Measurements from ENCODE around the gene PTPRK. TPM values are rescaled to one million over a fixed set of nuclear protein-coding genes. Genes with fewer than 3 reads are reported as not detected.

The PTPRK gene
- total RNA-seq, 2 donors from 2014 or later, result 60.6 to 121 TPM

- intact Hi-C loops (cut with DNase I), result no loop called here
- H3K27ac ChIP-seq, result peak overlapping the region; percentile 96 to 99 (median 98)
- peaks cover 53% of the 10 kb centered on the region for H3K4me1 ChIP-seq
- H3K27me3 ChIP-seq, result no peaks in the 10 kb centered on the region
- H3K9me3 ChIP-seq, result no peaks in the 10 kb centered on the region
- H3K36me3 ChIP-seq (replicated peaks in 1 of 2; ENCODE audit: insufficient read depth in 1 of 2, low read depth in 2 of 2), result no peaks in the 10 kb centered on the region
- DNase-seq, result no peak
- WGBS, 2 donors, result 4 to 7% methylated on average over 21 of the region's 21 CpGs
- no peak for ATAC-seq
- peak overlapping the region; percentile 74 to 76 for H3K4me3 ChIP-seq
- TF ChIP-seq CTCF (IDR thresholded peaks at IDR 0.05), result no peak
- no peak for TF ChIP-seq POLR2A (IDR thresholded peaks at IDR 0.05)
Observed at GRCh38 chr6:128518434-128519131, 1.8 kb downstream of the PTPRK start.

- Histone ChIP-seq H3K4me1 (peaks cover 67% of the 10 kb centered on the region), H3K27ac (peak overlapping the region in 2 of 4 donors; percentile 40 to 96), H3K4me3 (no peak overlapping the region), H3K36me3 (replicated peaks in 1 of 2; ENCODE audit: insufficient read depth in 1 of 2, low read depth in 2 of 2) (no peaks in the 10 kb centered on the region), H3K9me3 (no peaks in the 10 kb centered on the region), H3K27me3 (no peaks in the 10 kb centered on the region)
- intact Hi-C loops (cut with DNase I), result no loop called here
- no peak for ATAC-seq
- WGBS, 2 donors, result 72 to 79% methylated on average over 2 of the region's 2 CpGs
- no peak for DNase-seq
- TF ChIP-seq POLR2A (IDR thresholded peaks at IDR 0.05) (no peak), CTCF (IDR thresholded peaks at IDR 0.05) (no peak)
Observed at GRCh38 chr6:128517124-128517523, 3.3 kb downstream of the PTPRK start.

GRCh38 chr6:128516514-128516898 lies 3.9 kb downstream of the PTPRK start:
- 17 to 19% methylated on average over 1 of the region's 1 CpG for WGBS, 2 donors
- H3K9me3 ChIP-seq, result no peaks in the 10 kb centered on the region
- H3K36me3 ChIP-seq (replicated peaks in 1 of 2; ENCODE audit: insufficient read depth in 1 of 2, low read depth in 2 of 2), result no peaks in the 10 kb centered on the region
- intact Hi-C loops (cut with DNase I), result no loop called here
- ATAC-seq, result no peak
- H3K27me3 ChIP-seq, result no peaks in the 10 kb centered on the region
- no peak for DNase-seq
- peak overlapping the region in 3 of 4 donors; percentile 40 to 66 (median 56) for H3K27ac ChIP-seq
- peaks cover 68% of the 10 kb centered on the region for H3K4me1 ChIP-seq
- H3K4me3 ChIP-seq, result no peak overlapping the region
- peak in 4 of 7 experiments; percentile 29 to 39 (median 35) for TF ChIP-seq CTCF (IDR thresholded peaks at IDR 0.05)
- TF ChIP-seq POLR2A (IDR thresholded peaks at IDR 0.05), result no peak

- H3K36me3 ChIP-seq (replicated peaks in 1 of 2; ENCODE audit: insufficient read depth in 1 of 2, low read depth in 2 of 2), result no peaks in the 10 kb centered on the region
- ATAC-seq, result no peak
- peaks cover 75% of the 10 kb centered on the region for H3K4me1 ChIP-seq
- intact Hi-C loops (cut with DNase I), result no loop called here
- H3K9me3 ChIP-seq, result no peaks in the 10 kb centered on the region
- peak overlapping the region; percentile 22 to 66 (median 48) for H3K27ac ChIP-seq
- WGBS, 2 donors, result 56% methylated on average over 6 of the region's 6 CpGs
- no peaks in the 10 kb centered on the region for H3K27me3 ChIP-seq
- TF ChIP-seq CTCF (IDR thresholded peaks at IDR 0.05), result no peak
- no peak for TF ChIP-seq POLR2A (IDR thresholded peaks at IDR 0.05)
- no peak for DNase-seq
- no peak overlapping the region for H3K4me3 ChIP-seq
Observed at GRCh38 chr6:128515550-128516513, 4.6 kb downstream of the PTPRK start.
